Measurements from ENCODE around the gene ZDHHC23. TPM values are rescaled to one million over a fixed set of nuclear protein-coding genes. Genes with fewer than 3 reads are reported as not detected.

ZDHHC23 gene
- total and polyA plus RNA-seq, 10 of the 15 experiments (the other 5 are each of a cell fraction or from before 2014, with no cell fraction given), result 0.79 to 4.6 (median 2.9) TPM

DNA sequence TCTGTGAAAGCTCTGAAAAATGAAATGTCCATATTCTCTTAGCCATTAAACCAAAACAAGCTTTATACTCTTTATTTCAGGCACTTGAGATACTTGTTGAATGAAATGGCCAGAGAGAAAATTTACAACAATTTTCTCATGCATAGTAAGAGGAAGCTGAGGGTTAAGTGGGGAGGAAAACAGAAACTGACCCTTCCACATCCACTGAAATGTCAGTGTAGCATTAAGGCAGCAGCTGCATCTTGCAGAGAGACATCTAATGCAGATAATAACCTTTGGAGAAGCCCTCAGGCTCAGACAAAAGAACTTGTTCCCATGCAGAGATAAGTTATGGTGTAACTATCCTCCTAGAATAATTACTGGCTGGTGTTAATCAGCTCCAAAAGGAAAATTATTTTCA lies 34.0 kb downstream of the ZDHHC23 start (continued):
- TF ChIP-seq ZNF384 (IDR thresholded peaks at IDR 0.05; ENCODE audit: borderline replicate concordance, low read depth, low read length), result no peak
- TF ChIP-seq, protein P1, sequence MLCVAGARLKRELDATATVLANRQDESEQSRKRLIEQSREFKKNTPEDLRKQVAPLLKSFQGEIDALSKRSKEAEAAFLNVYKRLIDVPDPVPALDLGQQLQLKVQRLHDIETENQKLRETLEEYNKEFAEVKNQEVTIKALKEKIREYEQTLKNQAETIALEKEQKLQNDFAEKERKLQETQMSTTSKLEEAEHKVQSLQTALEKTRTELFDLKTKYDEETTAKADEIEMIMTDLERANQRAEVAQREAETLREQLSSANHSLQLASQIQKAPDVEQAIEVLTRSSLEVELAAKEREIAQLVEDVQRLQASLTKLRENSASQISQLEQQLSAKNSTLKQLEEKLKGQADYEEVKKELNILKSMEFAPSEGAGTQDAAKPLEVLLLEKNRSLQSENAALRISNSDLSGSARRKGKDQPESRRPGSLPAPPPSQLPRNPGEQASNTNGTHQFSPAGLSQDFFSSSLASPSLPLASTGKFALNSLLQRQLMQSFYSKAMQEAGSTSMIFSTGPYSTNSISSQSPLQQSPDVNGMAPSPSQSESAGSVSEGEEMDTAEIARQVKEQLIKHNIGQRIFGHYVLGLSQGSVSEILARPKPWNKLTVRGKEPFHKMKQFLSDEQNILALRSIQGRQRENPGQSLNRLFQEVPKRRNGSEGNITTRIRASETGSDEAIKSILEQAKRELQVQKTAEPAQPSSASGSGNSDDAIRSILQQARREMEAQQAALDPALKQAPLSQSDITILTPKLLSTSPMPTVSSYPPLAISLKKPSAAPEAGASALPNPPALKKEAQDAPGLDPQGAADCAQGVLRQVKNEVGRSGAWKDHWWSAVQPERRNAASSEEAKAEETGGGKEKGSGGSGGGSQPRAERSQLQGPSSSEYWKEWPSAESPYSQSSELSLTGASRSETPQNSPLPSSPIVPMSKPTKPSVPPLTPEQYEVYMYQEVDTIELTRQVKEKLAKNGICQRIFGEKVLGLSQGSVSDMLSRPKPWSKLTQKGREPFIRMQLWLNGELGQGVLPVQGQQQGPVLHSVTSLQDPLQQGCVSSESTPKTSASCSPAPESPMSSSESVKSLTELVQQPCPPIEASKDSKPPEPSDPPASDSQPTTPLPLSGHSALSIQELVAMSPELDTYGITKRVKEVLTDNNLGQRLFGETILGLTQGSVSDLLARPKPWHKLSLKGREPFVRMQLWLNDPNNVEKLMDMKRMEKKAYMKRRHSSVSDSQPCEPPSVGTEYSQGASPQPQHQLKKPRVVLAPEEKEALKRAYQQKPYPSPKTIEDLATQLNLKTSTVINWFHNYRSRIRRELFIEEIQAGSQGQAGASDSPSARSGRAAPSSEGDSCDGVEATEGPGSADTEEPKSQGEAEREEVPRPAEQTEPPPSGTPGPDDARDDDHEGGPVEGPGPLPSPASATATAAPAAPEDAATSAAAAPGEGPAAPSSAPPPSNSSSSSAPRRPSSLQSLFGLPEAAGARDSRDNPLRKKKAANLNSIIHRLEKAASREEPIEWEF (IDR thresholded peaks at IDR 0.05; ENCODE audit: insufficient replicate concordance, low read depth, low read length), result no peak
- TF ChIP-seq, protein P2, sequence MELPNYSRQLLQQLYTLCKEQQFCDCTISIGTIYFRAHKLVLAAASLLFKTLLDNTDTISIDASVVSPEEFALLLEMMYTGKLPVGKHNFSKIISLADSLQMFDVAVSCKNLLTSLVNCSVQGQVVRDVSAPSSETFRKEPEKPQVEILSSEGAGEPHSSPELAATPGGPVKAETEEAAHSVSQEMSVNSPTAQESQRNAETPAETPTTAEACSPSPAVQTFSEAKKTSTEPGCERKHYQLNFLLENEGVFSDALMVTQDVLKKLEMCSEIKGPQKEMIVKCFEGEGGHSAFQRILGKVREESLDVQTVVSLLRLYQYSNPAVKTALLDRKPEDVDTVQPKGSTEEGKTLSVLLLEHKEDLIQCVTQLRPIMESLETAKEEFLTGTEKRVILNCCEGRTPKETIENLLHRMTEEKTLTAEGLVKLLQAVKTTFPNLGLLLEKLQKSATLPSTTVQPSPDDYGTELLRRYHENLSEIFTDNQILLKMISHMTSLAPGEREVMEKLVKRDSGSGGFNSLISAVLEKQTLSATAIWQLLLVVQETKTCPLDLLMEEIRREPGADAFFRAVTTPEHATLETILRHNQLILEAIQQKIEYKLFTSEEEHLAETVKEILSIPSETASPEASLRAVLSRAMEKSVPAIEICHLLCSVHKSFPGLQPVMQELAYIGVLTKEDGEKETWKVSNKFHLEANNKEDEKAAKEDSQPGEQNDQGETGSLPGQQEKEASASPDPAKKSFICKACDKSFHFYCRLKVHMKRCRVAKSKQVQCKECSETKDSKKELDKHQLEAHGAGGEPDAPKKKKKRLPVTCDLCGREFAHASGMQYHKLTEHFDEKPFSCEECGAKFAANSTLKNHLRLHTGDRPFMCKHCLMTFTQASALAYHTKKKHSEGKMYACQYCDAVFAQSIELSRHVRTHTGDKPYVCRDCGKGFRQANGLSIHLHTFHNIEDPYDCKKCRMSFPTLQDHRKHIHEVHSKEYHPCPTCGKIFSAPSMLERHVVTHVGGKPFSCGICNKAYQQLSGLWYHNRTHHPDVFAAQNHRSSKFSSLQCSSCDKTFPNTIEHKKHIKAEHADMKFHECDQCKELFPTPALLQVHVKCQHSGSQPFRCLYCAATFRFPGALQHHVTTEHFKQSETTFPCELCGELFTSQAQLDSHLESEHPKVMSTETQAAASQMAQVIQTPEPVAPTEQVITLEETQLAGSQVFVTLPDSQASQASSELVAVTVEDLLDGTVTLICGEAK (IDR thresholded peaks at IDR 0.05; ENCODE audit: borderline replicate concordance), result no peak
